ENCODE measurements around the gene SFXN5. TPM values are rescaled to one million over a fixed set of nuclear protein-coding genes. Genes with fewer than 3 reads are reported as not detected.

The SFXN5 gene
- total and polyA plus RNA-seq, 2 experiments from 2014 or later, result 10.0 to 16.4 TPM

- H3K36me3 ChIP-seq (ENCODE audit: low read depth), result peaks cover 10% of the 10 kb centered on the region; the same call in 1 of the 2 replicates
- H3K9me2 ChIP-seq (ENCODE audit: insufficient read depth), result no peaks in the 10 kb centered on the region
- peaks cover 99% of the 10 kb centered on the region for H3K79me2 ChIP-seq (ENCODE audit: insufficient read depth)
- H3F3A ChIP-seq (ENCODE audit: insufficient read depth), result 0 out of 2 replicates have a peak, but pooled peaks cover 2% of the 10 kb centered on the region
- no peak overlapping the region for H3K27ac ChIP-seq
- H3K4me2 ChIP-seq (ENCODE audit: unreplicated experiment), result no peak overlapping the region
- H3K9ac ChIP-seq, result no peak overlapping the region
- in situ Hi-C loops (cut with MboI), result loop anchor here (5.0 kb wide), 1 partner anchor 75 kb away; no protein-coding TSS in a partner anchor
- no peak overlapping the region for H2AFZ ChIP-seq
- no peaks in the 10 kb centered on the region for H3K27me3 ChIP-seq (replicated peaks; ENCODE audit: insufficient read depth)
- DNase-seq, result no peak
- peaks cover 6% of the 10 kb centered on the region for H4K20me1 ChIP-seq (ENCODE audit: insufficient read depth)
- H3K4me1 ChIP-seq (ENCODE audit: insufficient read depth), result no peaks in the 10 kb centered on the region
- TF ChIP-seq EZH2phosphoT487 (IDR thresholded peaks at IDR 0.05; ENCODE audit: insufficient read depth, low read depth), result no peak
- TF ChIP-seq EZH2 (IDR thresholded peaks at IDR 0.05; ENCODE audit: insufficient read depth, poor library complexity, severe bottlenecking), result no peak
- H3K4me3 ChIP-seq, result no peak overlapping the region
- WGBS, 2 experiments (ENCODE audit: low coverage in 1 of 2, low lambda C conversion rate in 2 of 2, missing lambda C conversion rate in 2 of 2), result 78% methylated on average over 13 of the region's 13 CpGs
- no peaks in the 10 kb centered on the region for H3K9me3 ChIP-seq (ENCODE audit: low read depth)
These were observed 11.3 kb upstream of the SFXN5 start for GRCh38 chr2:73082523-73083410.

GRCh38 chr2:73081181-73081671 is 9.7 kb upstream of the SFXN5 start:
- peaks cover 6% of the 10 kb centered on the region for H4K20me1 ChIP-seq (ENCODE audit: insufficient read depth)
- H2AFZ ChIP-seq, result no peak overlapping the region
- H3K4me3 ChIP-seq, result no peak overlapping the region
- no peak overlapping the region for H3K27ac ChIP-seq
- H3K4me2 ChIP-seq (ENCODE audit: unreplicated experiment), result no peak overlapping the region
- H3K36me3 ChIP-seq (ENCODE audit: low read depth), result no peaks in the 10 kb centered on the region; the same call in 1 of the 2 replicates
- no peak for TF ChIP-seq EZH2 (IDR thresholded peaks at IDR 0.05; ENCODE audit: insufficient read depth, poor library complexity, severe bottlenecking)
- TF ChIP-seq EZH2phosphoT487 (IDR thresholded peaks at IDR 0.05; ENCODE audit: insufficient read depth, low read depth), result no peak
- no peaks in the 10 kb centered on the region for H3K9me2 ChIP-seq (ENCODE audit: insufficient read depth)
- no peak for DNase-seq
- H3K79me2 ChIP-seq (ENCODE audit: insufficient read depth), result peaks cover 96% of the 10 kb centered on the region
- in situ Hi-C loops (cut with MboI), result loop anchor here (5.0 kb wide), 1 partner anchor 76 kb away; no protein-coding TSS in a partner anchor
- no peak overlapping the region for H3K9ac ChIP-seq
- no peaks in the 10 kb centered on the region for H3K4me1 ChIP-seq (ENCODE audit: insufficient read depth)
- no peaks in the 10 kb centered on the region for H3K9me3 ChIP-seq (ENCODE audit: low read depth)
- 84 to 85% methylated on average over 9 to 16 of the region's 16 CpGs for WGBS, 2 experiments (ENCODE audit: low coverage in 1 of 2, low lambda C conversion rate in 2 of 2, missing lambda C conversion rate in 2 of 2)
- no peaks in the 10 kb centered on the region for H3K27me3 ChIP-seq (replicated peaks; ENCODE audit: insufficient read depth)
- H3F3A ChIP-seq (ENCODE audit: insufficient read depth), result 0 out of 2 replicates have a peak, but pooled peaks cover 4% of the 10 kb centered on the region

- no peak overlapping the region for H3K27ac ChIP-seq
- no peaks in the 10 kb centered on the region for H3K4me1 ChIP-seq (ENCODE audit: insufficient read depth)
- DNase-seq, result no peak
- in situ Hi-C loops (cut with MboI), result loop anchor here (5.0 kb wide), 1 partner anchor 77 kb away; no protein-coding TSS in a partner anchor
- H3K4me3 ChIP-seq, result no peak overlapping the region
- no peaks in the 10 kb centered on the region for H3K27me3 ChIP-seq (replicated peaks; ENCODE audit: insufficient read depth)
- H3K9ac ChIP-seq, result no peak overlapping the region
- H3F3A ChIP-seq (ENCODE audit: insufficient read depth), result 0 out of 2 replicates have a peak, but pooled peaks cover 4% of the 10 kb centered on the region
- no peak overlapping the region for H3K4me2 ChIP-seq (ENCODE audit: unreplicated experiment)
- no peaks in the 10 kb centered on the region for H3K9me3 ChIP-seq (ENCODE audit: low read depth)
- peaks cover 89% of the 10 kb centered on the region for H3K79me2 ChIP-seq (ENCODE audit: insufficient read depth)
- H3K36me3 ChIP-seq (ENCODE audit: low read depth), result no peaks in the 10 kb centered on the region; the same call in 1 of the 2 replicates
- TF ChIP-seq EZH2phosphoT487 (IDR thresholded peaks at IDR 0.05; ENCODE audit: insufficient read depth, low read depth) (no peak), EZH2 (IDR thresholded peaks at IDR 0.05; ENCODE audit: insufficient read depth, poor library complexity, severe bottlenecking) (no peak)
- no peaks in the 10 kb centered on the region for H3K9me2 ChIP-seq (ENCODE audit: insufficient read depth)
- H2AFZ ChIP-seq, result no peak overlapping the region
- peaks cover 6% of the 10 kb centered on the region for H4K20me1 ChIP-seq (ENCODE audit: insufficient read depth)
- 87% methylated on average over 27 to 31 of the region's 31 CpGs for WGBS, 2 experiments (ENCODE audit: low coverage in 1 of 2, low lambda C conversion rate in 2 of 2, missing lambda C conversion rate in 2 of 2)
These were observed 9.0 kb upstream of the SFXN5 start for GRCh38 chr2:73080321-73081131.

GRCh38 chr2:73079636-73080035 is 8.1 kb upstream of the SFXN5 start:
- Histone ChIP-seq H2AFZ (no peak overlapping the region), H3K27ac (no peak overlapping the region), H3K27me3 (replicated peaks; ENCODE audit: insufficient read depth) (no peaks in the 10 kb centered on the region), H3K9me2 (ENCODE audit: insufficient read depth) (no peaks in the 10 kb centered on the region), H3K36me3 (ENCODE audit: low read depth) (no peaks in the 10 kb centered on the region; the same call in 1 of the 2 replicates), H3K4me1 (ENCODE audit: insufficient read depth) (no peaks in the 10 kb centered on the region), H3F3A (ENCODE audit: insufficient read depth) (0 out of 2 replicates have a peak, but pooled peaks cover 4% of the 10 kb centered on the region), H3K9ac (no peak overlapping the region), H3K9me3 (ENCODE audit: low read depth) (no peaks in the 10 kb centered on the region), H3K4me2 (ENCODE audit: unreplicated experiment) (no peak overlapping the region), H4K20me1 (ENCODE audit: insufficient read depth) (no peaks in the 10 kb centered on the region; the same call in none of the 2 replicates), H3K4me3 (no peak overlapping the region), H3K79me2 (ENCODE audit: insufficient read depth) (peaks cover 80% of the 10 kb centered on the region)
- 88 to 98% methylated on average over 6 to 9 of the region's 9 CpGs for WGBS, 2 experiments (ENCODE audit: low coverage in 1 of 2, low lambda C conversion rate in 2 of 2, missing lambda C conversion rate in 2 of 2)
- TF ChIP-seq EZH2phosphoT487 (IDR thresholded peaks at IDR 0.05; ENCODE audit: insufficient read depth, low read depth), result no peak
- in situ Hi-C loops (cut with MboI), result loop anchor here (5.0 kb wide), 1 partner anchor 78 kb away; no protein-coding TSS in a partner anchor
- no peak for DNase-seq
